ENCODE data around the gene ZNF644.

ZNF644 gene

GRCh38 chr1:91011726-91012125, 10.1 kb downstream of the ZNF644 start:
- H3K9me3 ChIP-seq (ENCODE audit: control insufficient read depth in 1 of 2, low read length in 2 of 2), result no peaks in the 10 kb centered on the region
- H3K36me3 ChIP-seq (ENCODE audit: control insufficient read depth in 1 of 2, insufficient read depth in 2 of 2, low read length in 2 of 2), result no peaks in the 10 kb centered on the region
- H3K4me3 ChIP-seq (ENCODE audit: low read depth in 1 of 2, low read length in 2 of 2), result no peak overlapping the region
- H3K9ac ChIP-seq (ENCODE audit: low read depth in 1 of 2, low read length in 2 of 2), result no peak overlapping the region
- H3K27ac ChIP-seq (ENCODE audit: low read depth, low read length), result no peak overlapping the region
- no peaks in the 10 kb centered on the region for H3K27me3 ChIP-seq (ENCODE audit: control insufficient read depth in 1 of 2, insufficient read depth in 2 of 2, low read length in 2 of 2)
- H3K4me1 ChIP-seq (ENCODE audit: control insufficient read depth in 1 of 2, insufficient read depth in 2 of 2, low read length in 2 of 2), result peaks cover 0 to 5% of the 10 kb centered on the region in 2 donors

DNA sequence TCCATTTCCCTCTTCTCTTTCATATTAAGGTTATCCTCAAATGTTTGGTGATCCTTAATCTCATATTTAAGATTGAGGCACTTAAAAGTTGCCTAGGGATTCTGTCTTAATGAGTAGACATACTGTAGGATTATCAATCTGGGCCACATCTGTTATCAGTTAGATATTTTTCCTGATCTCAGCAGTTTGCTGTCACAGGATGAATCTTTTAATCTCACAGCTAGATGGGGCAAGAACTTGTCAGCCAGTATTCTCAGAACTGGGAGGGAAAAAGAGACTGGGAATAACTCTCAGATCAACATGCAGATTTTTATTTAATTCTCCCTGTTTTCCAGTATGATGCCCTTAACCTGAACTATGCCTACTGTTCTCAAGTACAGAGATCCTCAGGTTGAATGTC, 14.0 kb downstream of the ZNF644 start:
- Histone ChIP-seq H3K9me3 (ENCODE audit: control insufficient read depth in 1 of 2, low read length in 2 of 2) (peaks cover 0 to 5% of the 10 kb centered on the region in 2 donors), H3K27me3 (ENCODE audit: control insufficient read depth in 1 of 2, insufficient read depth in 2 of 2, low read length in 2 of 2) (no peaks in the 10 kb centered on the region), H3K36me3 (ENCODE audit: control insufficient read depth in 1 of 2, insufficient read depth in 2 of 2, low read length in 2 of 2) (peaks cover 0 to 3% of the 10 kb centered on the region in 2 donors), H3K9ac (ENCODE audit: low read depth in 1 of 2, low read length in 2 of 2) (no peak overlapping the region), H3K4me1 (ENCODE audit: control insufficient read depth in 1 of 2, insufficient read depth in 2 of 2, low read length in 2 of 2) (peaks cover 0 to 8% of the 10 kb centered on the region in 2 donors), H3K4me3 (ENCODE audit: low read depth in 1 of 2, low read length in 2 of 2) (no peak overlapping the region), H3K27ac (ENCODE audit: low read depth, low read length) (no peak overlapping the region)

DNA sequence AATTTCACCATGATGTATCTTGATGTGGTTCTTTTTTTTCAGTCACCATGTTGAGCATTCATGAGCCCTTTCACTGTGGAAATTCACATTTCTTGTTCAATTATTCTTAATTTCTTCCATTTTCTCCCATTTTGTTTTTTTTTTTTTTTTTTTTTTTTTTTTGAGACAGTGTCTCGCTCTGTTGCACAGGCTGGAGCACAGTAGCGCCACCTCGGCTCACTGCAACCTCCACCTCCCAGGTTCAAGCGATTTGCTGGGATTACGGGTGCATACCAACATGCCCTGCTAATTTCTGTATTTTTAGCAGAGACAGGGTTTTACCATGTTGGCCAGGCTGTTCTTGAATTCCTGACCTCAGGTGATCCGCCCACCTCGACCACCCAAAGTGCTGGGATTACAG, 14.7 kb downstream of the ZNF644 start:
- no peak overlapping the region for H3K4me3 ChIP-seq (ENCODE audit: low read depth in 1 of 2, low read length in 2 of 2)
- no peaks in the 10 kb centered on the region for H3K27me3 ChIP-seq (ENCODE audit: control insufficient read depth in 1 of 2, insufficient read depth in 2 of 2, low read length in 2 of 2)
- peaks cover 0 to 6% of the 10 kb centered on the region in 2 donors for H3K4me1 ChIP-seq (ENCODE audit: control insufficient read depth in 1 of 2, insufficient read depth in 2 of 2, low read length in 2 of 2)
- H3K9ac ChIP-seq (ENCODE audit: low read depth in 1 of 2, low read length in 2 of 2), result no peak overlapping the region
- H3K27ac ChIP-seq (ENCODE audit: low read depth, low read length), result no peak overlapping the region
- H3K9me3 ChIP-seq (ENCODE audit: control insufficient read depth in 1 of 2, low read length in 2 of 2), result peaks cover 0 to 5% of the 10 kb centered on the region in 2 donors
- peaks cover 0 to 3% of the 10 kb centered on the region in 2 donors for H3K36me3 ChIP-seq (ENCODE audit: control insufficient read depth in 1 of 2, insufficient read depth in 2 of 2, low read length in 2 of 2)

DNA sequence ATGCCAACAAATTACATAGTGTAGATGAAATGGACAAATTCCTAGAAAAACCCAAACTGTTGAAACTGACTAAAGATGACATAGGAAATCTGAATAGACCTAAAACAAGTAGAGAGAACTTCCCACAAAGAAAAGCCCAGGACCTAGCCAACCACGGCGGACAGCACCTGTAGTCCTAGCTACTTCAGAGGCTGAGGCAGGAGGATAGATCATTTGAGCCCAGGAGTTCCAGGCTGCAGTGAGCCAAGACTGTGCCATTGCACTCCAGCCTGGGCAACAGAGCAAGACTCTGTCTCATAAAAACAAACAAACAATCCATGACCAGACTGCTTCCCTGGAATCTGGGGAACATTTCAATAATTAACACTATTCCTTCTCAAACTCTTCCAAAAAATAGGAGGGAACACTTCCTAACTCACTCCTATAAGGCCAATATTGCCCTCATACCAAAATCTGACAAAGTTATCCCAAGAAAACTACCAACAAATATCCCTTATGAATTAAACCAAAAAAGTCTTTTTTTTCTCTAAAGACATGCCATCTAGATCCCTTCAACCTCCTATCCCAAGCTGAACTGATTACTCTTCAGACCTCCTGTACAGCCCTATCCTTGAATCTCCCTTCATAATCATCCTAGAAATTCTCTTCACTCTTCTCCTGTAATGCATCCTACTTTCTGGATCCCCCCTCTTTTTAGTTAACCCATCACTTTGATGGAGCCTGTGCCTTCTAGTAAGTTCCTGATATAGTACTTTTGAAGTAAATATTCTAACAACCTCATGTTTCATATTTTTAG, 15.5 kb downstream of the ZNF644 start:
- Histone ChIP-seq H3K9me3 (ENCODE audit: control insufficient read depth in 1 of 2, low read length in 2 of 2) (peaks cover 0 to 5% of the 10 kb centered on the region in 2 donors), H3K4me3 (ENCODE audit: low read depth in 1 of 2, low read length in 2 of 2) (no peak overlapping the region), H3K9ac (ENCODE audit: low read depth in 1 of 2, low read length in 2 of 2) (no peak overlapping the region), H3K27ac (ENCODE audit: low read depth, low read length) (no peak overlapping the region), H3K4me1 (ENCODE audit: control insufficient read depth in 1 of 2, insufficient read depth in 2 of 2, low read length in 2 of 2) (peaks cover 0 to 3% of the 10 kb centered on the region in 2 donors), H3K36me3 (ENCODE audit: control insufficient read depth in 1 of 2, insufficient read depth in 2 of 2, low read length in 2 of 2) (peaks cover 0 to 3% of the 10 kb centered on the region in 2 donors), H3K27me3 (ENCODE audit: control insufficient read depth in 1 of 2, insufficient read depth in 2 of 2, low read length in 2 of 2) (no peaks in the 10 kb centered on the region)

DNA sequence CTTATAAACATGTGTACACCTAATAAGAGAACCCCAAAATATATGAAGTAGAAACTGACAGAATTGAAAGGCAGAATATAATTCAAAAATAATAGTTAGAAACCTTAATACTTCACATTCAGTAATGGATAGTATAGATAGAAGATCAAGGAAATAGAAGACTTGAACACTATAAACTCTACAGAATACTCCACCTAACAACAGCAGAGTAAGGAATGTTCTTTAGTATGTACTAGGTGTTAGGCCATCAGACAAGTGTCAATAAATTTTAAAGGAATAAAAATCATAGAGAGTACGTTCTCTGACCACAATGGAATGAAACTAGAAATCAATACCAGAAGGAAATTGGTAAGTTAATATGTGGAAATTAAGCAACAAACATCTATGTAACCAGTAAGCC, 16.6 kb downstream of the ZNF644 start:
- Histone ChIP-seq H3K36me3 (ENCODE audit: control insufficient read depth in 1 of 2, insufficient read depth in 2 of 2, low read length in 2 of 2) (peaks cover 0 to 3% of the 10 kb centered on the region in 2 donors), H3K9me3 (ENCODE audit: control insufficient read depth in 1 of 2, low read length in 2 of 2) (peaks cover 0 to 5% of the 10 kb centered on the region in 2 donors), H3K27me3 (ENCODE audit: control insufficient read depth in 1 of 2, insufficient read depth in 2 of 2, low read length in 2 of 2) (no peaks in the 10 kb centered on the region), H3K9ac (ENCODE audit: low read depth in 1 of 2, low read length in 2 of 2) (no peak overlapping the region), H3K4me1 (ENCODE audit: control insufficient read depth in 1 of 2, insufficient read depth in 2 of 2, low read length in 2 of 2) (peaks cover 0 to 3% of the 10 kb centered on the region in 2 donors), H3K27ac (ENCODE audit: low read depth, low read length) (no peak overlapping the region), H3K4me3 (ENCODE audit: low read depth in 1 of 2, low read length in 2 of 2) (no peak overlapping the region)

DNA sequence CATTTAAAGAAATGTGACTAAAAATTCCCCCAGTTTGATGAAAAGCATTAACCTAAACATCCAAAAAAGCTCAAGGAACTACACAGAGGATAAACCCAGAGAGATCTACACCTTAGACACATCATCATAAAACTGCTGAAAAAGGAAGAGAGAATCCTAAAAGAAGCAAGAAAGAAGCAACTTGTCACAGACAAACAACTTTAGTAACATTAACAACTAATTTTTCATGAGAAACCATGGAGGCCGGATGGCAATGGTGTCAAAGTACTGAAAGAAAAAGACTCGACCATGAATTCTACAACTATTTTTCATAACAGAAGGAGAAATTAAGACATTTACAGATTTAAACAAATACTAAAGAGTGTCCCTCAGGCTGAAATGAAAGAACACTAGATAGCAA, 17.7 kb downstream of the ZNF644 start:
- Histone ChIP-seq H3K4me3 (ENCODE audit: low read depth in 1 of 2, low read length in 2 of 2) (no peak overlapping the region), H3K27me3 (ENCODE audit: control insufficient read depth in 1 of 2, insufficient read depth in 2 of 2, low read length in 2 of 2) (no peaks in the 10 kb centered on the region), H3K4me1 (ENCODE audit: control insufficient read depth in 1 of 2, insufficient read depth in 2 of 2, low read length in 2 of 2) (peaks cover 0 to 3% of the 10 kb centered on the region in 2 donors), H3K27ac (ENCODE audit: low read depth, low read length) (no peak overlapping the region), H3K9me3 (ENCODE audit: control insufficient read depth in 1 of 2, low read length in 2 of 2) (peaks cover 0 to 5% of the 10 kb centered on the region in 2 donors), H3K36me3 (ENCODE audit: control insufficient read depth in 1 of 2, insufficient read depth in 2 of 2, low read length in 2 of 2) (peaks cover 0 to 3% of the 10 kb centered on the region in 2 donors), H3K9ac (ENCODE audit: low read depth in 1 of 2, low read length in 2 of 2) (no peak overlapping the region)

- no peaks in the 10 kb centered on the region for H3K4me1 ChIP-seq (ENCODE audit: control insufficient read depth in 1 of 2, insufficient read depth in 2 of 2, low read length in 2 of 2)
Measured at GRCh38 chr1:90996742-90997413, 25.0 kb downstream of the ZNF644 start.

GRCh38 chr1:90995311-90995894, 26.4 kb downstream of the ZNF644 start:
- no peak overlapping the region for H3K4me3 ChIP-seq (ENCODE audit: low read depth in 1 of 2, low read length in 2 of 2)
- no peak overlapping the region for H3K27ac ChIP-seq (ENCODE audit: low read depth, low read length)
- no peak overlapping the region for H3K9ac ChIP-seq (ENCODE audit: low read depth in 1 of 2, low read length in 2 of 2)
- no peaks in the 10 kb centered on the region for H3K4me1 ChIP-seq (ENCODE audit: control insufficient read depth in 1 of 2, insufficient read depth in 2 of 2, low read length in 2 of 2)
- H3K27me3 ChIP-seq (ENCODE audit: control insufficient read depth in 1 of 2, insufficient read depth in 2 of 2, low read length in 2 of 2), result no peaks in the 10 kb centered on the region
- H3K9me3 ChIP-seq (ENCODE audit: control insufficient read depth in 1 of 2, low read length in 2 of 2), result no peaks in the 10 kb centered on the region
- no peaks in the 10 kb centered on the region for H3K36me3 ChIP-seq (ENCODE audit: control insufficient read depth in 1 of 2, insufficient read depth in 2 of 2, low read length in 2 of 2)

More at GRCh38 chr1:90996742-90997413, 25.0 kb downstream of the ZNF644 start:
- H3K9ac ChIP-seq (ENCODE audit: low read depth in 1 of 2, low read length in 2 of 2), result no peak overlapping the region
- H3K36me3 ChIP-seq (ENCODE audit: control insufficient read depth in 1 of 2, insufficient read depth in 2 of 2, low read length in 2 of 2), result no peaks in the 10 kb centered on the region
- no peak overlapping the region for H3K27ac ChIP-seq (ENCODE audit: low read depth, low read length)
- H3K4me3 ChIP-seq (ENCODE audit: low read depth in 1 of 2, low read length in 2 of 2), result no peak overlapping the region
- H3K9me3 ChIP-seq (ENCODE audit: control insufficient read depth in 1 of 2, low read length in 2 of 2), result no peaks in the 10 kb centered on the region
- no peaks in the 10 kb centered on the region for H3K27me3 ChIP-seq (ENCODE audit: control insufficient read depth in 1 of 2, insufficient read depth in 2 of 2, low read length in 2 of 2)

DNA sequence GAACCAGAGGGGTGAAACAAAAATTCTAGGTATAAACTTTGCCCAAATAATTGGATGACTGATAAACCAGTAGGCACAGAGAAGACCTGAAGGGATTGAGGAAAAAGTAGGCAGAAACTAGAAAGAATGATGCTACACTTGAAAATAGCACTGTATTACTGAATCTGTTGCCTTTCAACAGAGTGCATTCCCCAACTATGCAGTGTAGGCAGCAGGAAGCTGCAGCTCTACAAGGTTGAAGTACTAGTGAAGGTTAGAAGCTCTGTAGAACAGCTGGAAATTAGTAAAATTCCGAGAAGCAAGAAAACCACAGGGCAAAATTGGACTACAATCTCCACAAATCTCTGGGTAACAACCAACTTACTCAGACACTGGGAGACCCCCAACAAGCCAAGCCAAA, 27.4 kb downstream of the ZNF644 start:
- H3K27ac ChIP-seq (ENCODE audit: low read depth, low read length), result no peak overlapping the region
- H3K9me3 ChIP-seq (ENCODE audit: control insufficient read depth in 1 of 2, low read length in 2 of 2), result no peaks in the 10 kb centered on the region
- H3K36me3 ChIP-seq (ENCODE audit: control insufficient read depth in 1 of 2, insufficient read depth in 2 of 2, low read length in 2 of 2), result no peaks in the 10 kb centered on the region
- no peaks in the 10 kb centered on the region for H3K4me1 ChIP-seq (ENCODE audit: control insufficient read depth in 1 of 2, insufficient read depth in 2 of 2, low read length in 2 of 2)
- H3K4me3 ChIP-seq (ENCODE audit: low read depth in 1 of 2, low read length in 2 of 2), result no peak overlapping the region
- no peak overlapping the region for H3K9ac ChIP-seq (ENCODE audit: low read depth in 1 of 2, low read length in 2 of 2)
- no peaks in the 10 kb centered on the region for H3K27me3 ChIP-seq (ENCODE audit: control insufficient read depth in 1 of 2, insufficient read depth in 2 of 2, low read length in 2 of 2)

DNA sequence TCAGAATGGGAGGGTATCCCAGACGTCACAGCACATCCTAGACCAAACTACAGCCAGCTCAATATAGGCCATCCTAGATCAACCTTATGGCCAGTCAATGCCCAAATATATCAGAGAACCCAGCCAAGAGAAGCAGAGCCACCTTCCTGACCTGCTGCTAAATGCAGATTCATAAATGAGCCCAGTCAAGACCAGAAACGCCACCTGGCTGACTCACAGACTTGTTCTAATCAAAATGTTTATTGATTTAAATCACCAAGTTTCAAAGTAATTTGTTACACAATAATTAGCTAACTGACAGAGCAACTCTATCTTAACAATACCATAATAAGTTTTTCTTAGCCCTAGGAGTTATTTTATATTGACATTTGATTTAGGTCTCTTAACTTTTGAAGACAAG, 28.6 kb downstream of the ZNF644 start:
- H3K4me1 ChIP-seq (ENCODE audit: control insufficient read depth in 1 of 2, insufficient read depth in 2 of 2, low read length in 2 of 2), result no peaks in the 10 kb centered on the region
- no peak overlapping the region for H3K4me3 ChIP-seq (ENCODE audit: low read depth in 1 of 2, low read length in 2 of 2)
- peaks cover 2 to 3% of the 10 kb centered on the region in 2 donors for H3K9me3 ChIP-seq (ENCODE audit: control insufficient read depth in 1 of 2, low read length in 2 of 2)
- no peak overlapping the region for H3K27ac ChIP-seq (ENCODE audit: low read depth, low read length)
- H3K36me3 ChIP-seq (ENCODE audit: control insufficient read depth in 1 of 2, insufficient read depth in 2 of 2, low read length in 2 of 2), result no peaks in the 10 kb centered on the region
- H3K27me3 ChIP-seq (ENCODE audit: control insufficient read depth in 1 of 2, insufficient read depth in 2 of 2, low read length in 2 of 2), result no peaks in the 10 kb centered on the region
- no peak overlapping the region for H3K9ac ChIP-seq (ENCODE audit: low read depth in 1 of 2, low read length in 2 of 2)

Data from duodenal mucosa (tissue), 2 donors.